Osteocyte (in vitro differentiated cells): ENCODE data around the gene HEXIM2. TPM values are rescaled to one million over a fixed set of nuclear protein-coding genes. Genes with fewer than 3 reads are reported as not detected.

Experiments
- DNase-seq: peaks from one replicate; pipeline ENCODE4 v3.0.0; 2021; ENCODE audit warnings: mixed read lengths; ENCODE audit not compliant: unreplicated experiment; ENCODE audit errors: extremely low spot score
- H3K27ac Mint-ChIP-seq: one replicate; pipeline ENCODE4 v1.8.0; 2021; ENCODE audit warnings: mild to moderate bottlenecking, mixed read lengths; ENCODE audit not compliant: unreplicated experiment
- H3K27me3 Mint-ChIP-seq: one replicate; pipeline ENCODE4 v1.8.0; 2021; ENCODE audit warnings: mixed read lengths; ENCODE audit not compliant: unreplicated experiment
- H3K36me3 Mint-ChIP-seq: one replicate; pipeline ENCODE4 v1.8.0; 2021; ENCODE audit warnings: mixed read lengths; ENCODE audit not compliant: unreplicated experiment
- H3K4me1 Mint-ChIP-seq: one replicate; pipeline ENCODE4 v1.8.0; 2021; ENCODE audit warnings: mixed read lengths; ENCODE audit not compliant: unreplicated experiment
- H3K4me3 Mint-ChIP-seq: one replicate; pipeline ENCODE4 v1.8.0; 2021; ENCODE audit warnings: mild to moderate bottlenecking, moderate library complexity, mixed read lengths; ENCODE audit not compliant: unreplicated experiment
- H3K9me3 Mint-ChIP-seq: one replicate; pipeline ENCODE4 v1.8.0; 2021; ENCODE audit warnings: mixed read lengths; ENCODE audit not compliant: unreplicated experiment
- CTCF ChIP-seq: fragments of 200-600 bp; sonication (generic); IDR thresholded peaks from 2 replicates; pipeline ENCODE4 v1.5.0; 2021; ENCODE audit warnings: antibody characterized with exemption, mild to moderate bottlenecking, moderate library complexity
- total RNA-seq: library from RNA; stranded (reverse); gene quantifications from 2 replicates; pipeline ENCODE4 v1.2.1, GENCODE V29; 2021

HEXIM2 gene
- total RNA-seq, 1 donor from 2014 or later, result 6.4 TPM

- TF ChIP-seq CTCF, result no peak
- peak overlapping the region; percentile 69 for H3K4me3 Mint-ChIP-seq
- H3K36me3 Mint-ChIP-seq, result no peaks in the 10 kb centered on the region
- H3K27me3 Mint-ChIP-seq, result no peaks in the 10 kb centered on the region
- no peaks in the 10 kb centered on the region for H3K9me3 Mint-ChIP-seq
- peaks cover 40% of the 10 kb centered on the region for H3K4me1 Mint-ChIP-seq
- H3K27ac Mint-ChIP-seq, result peak overlapping the region; percentile 99
- no peak for DNase-seq
These were observed 9.9 kb downstream of the HEXIM2 start for GRCh38 chr17:45171338-45172231.

GRCh38 chr17:45172232-45172540, 10.5 kb downstream of the HEXIM2 start:
- no peak for DNase-seq
- no peaks in the 10 kb centered on the region for H3K27me3 Mint-ChIP-seq

GRCh38 chr17:45172541-45173286, 11.0 kb downstream of the HEXIM2 start:
- Mint-ChIP-seq H3K9me3 (no peaks in the 10 kb centered on the region), H3K4me1 (peaks cover 40% of the 10 kb centered on the region), H3K4me3 (peak overlapping the region; percentile 53), H3K27ac (peak overlapping the region; percentile 99), H3K36me3 (no peaks in the 10 kb centered on the region), H3K27me3 (no peaks in the 10 kb centered on the region)
- no peak for TF ChIP-seq CTCF
- DNase-seq, result no peak

More at GRCh38 chr17:45172232-45172540, 10.5 kb downstream of the HEXIM2 start:
- TF ChIP-seq CTCF, result no peak
- Mint-ChIP-seq H3K36me3 (no peaks in the 10 kb centered on the region), H3K4me1 (peaks cover 40% of the 10 kb centered on the region), H3K27ac (peak overlapping the region; percentile 99), H3K9me3 (no peaks in the 10 kb centered on the region), H3K4me3 (peak overlapping the region; percentile 18)

GRCh38 chr17:45175759-45176115, 14.1 kb downstream of the HEXIM2 start:
- Mint-ChIP-seq H3K36me3 (no peaks in the 10 kb centered on the region), H3K4me1 (peaks cover 31% of the 10 kb centered on the region), H3K27ac (no peak overlapping the region), H3K27me3 (no peaks in the 10 kb centered on the region), H3K4me3 (no peak overlapping the region), H3K9me3 (no peaks in the 10 kb centered on the region)
- no peak for TF ChIP-seq CTCF
- no peak for DNase-seq

GRCh38 chr17:45177563-45177962, 15.9 kb downstream of the HEXIM2 start:
- Mint-ChIP-seq H3K27me3 (no peaks in the 10 kb centered on the region), H3K4me1 (peaks cover 13% of the 10 kb centered on the region), H3K9me3 (no peaks in the 10 kb centered on the region), H3K36me3 (no peaks in the 10 kb centered on the region), H3K4me3 (no peak overlapping the region), H3K27ac (no peak overlapping the region)
- TF ChIP-seq CTCF, result no peak
- DNase-seq, result no peak
